NCI-H345 (cell line): ENCODE measurements around the gene PTPRK.

Experiments
- DNase-seq: peaks from one replicate; lab custom pipeline; 2025; lab: John Stamatoyannopoulos, UW

The PTPRK gene

GRCh38 chr6:128345278-128345677, 175.1 kb downstream of the PTPRK start:
- DNase-seq: no peak

- no peak for DNase-seq
Measured at GRCh38 chr6:128343706-128344105, 176.7 kb downstream of the PTPRK start.

GRCh38 chr6:128339635-128340450, 180.6 kb downstream of the PTPRK start:
- DNase-seq: no peak

GRCh38 chr6:128337619-128338018, 182.8 kb downstream of the PTPRK start:
- DNase-seq: no peak

- DNase-seq: no peak
Measured at GRCh38 chr6:128336436-128337095, 183.8 kb downstream of the PTPRK start.

GRCh38 chr6:128335963-128336362, 184.4 kb downstream of the PTPRK start:
- no peak for DNase-seq

- DNase-seq: no peak
Measured at GRCh38 chr6:128333581-128334223, 186.7 kb downstream of the PTPRK start.

GRCh38 chr6:128327890-128328289, 192.5 kb downstream of the PTPRK start:
- DNase-seq: no peak

GRCh38 chr6:128323011-128323410, 197.4 kb downstream of the PTPRK start:
- no peak for DNase-seq

- no peak for DNase-seq
Measured at GRCh38 chr6:128319946-128320345, 200.5 kb downstream of the PTPRK start.

GRCh38 chr6:128319157-128319556, 201.2 kb downstream of the PTPRK start:
- no peak for DNase-seq

GRCh38 chr6:128316258-128316929, 204.0 kb downstream of the PTPRK start:
- DNase-seq: no peak

GRCh38 chr6:128314190-128314589, 206.2 kb downstream of the PTPRK start:
- no peak for DNase-seq

- no peak for DNase-seq
Measured at GRCh38 chr6:128311944-128312570, 208.3 kb downstream of the PTPRK start.

- no peak for DNase-seq
Measured at GRCh38 chr6:128310451-128310850, 209.9 kb downstream of the PTPRK start.

- no peak for DNase-seq
Measured at GRCh38 chr6:128307671-128308070, 212.7 kb downstream of the PTPRK start.

GRCh38 chr6:128305976-128306375, 214.4 kb downstream of the PTPRK start:
- DNase-seq: no peak

GRCh38 chr6:128305228-128305627, 215.2 kb downstream of the PTPRK start:
- no peak for DNase-seq

- no peak for DNase-seq
Measured at GRCh38 chr6:128303870-128304269, 216.5 kb downstream of the PTPRK start.

GRCh38 chr6:128302942-128303341, 217.5 kb downstream of the PTPRK start:
- no peak for DNase-seq

- no peak for DNase-seq
Measured at GRCh38 chr6:128295670-128296069, 224.7 kb downstream of the PTPRK start.

GRCh38 chr6:128290221-128290620, 230.2 kb downstream of the PTPRK start:
- no peak for DNase-seq
